ENCODE results near the gene KHDC1L. TPM values are rescaled to one million over a fixed set of nuclear protein-coding genes. Genes with fewer than 3 reads are reported as not detected.
"Not testable (repeated sequence)": the region's sequence is repeated elsewhere in the genome, so short reads cannot be mapped to it uniquely, and the experiment has no call there.

KHDC1L gene
- total RNA-seq, 1 donor from 2014 or later = not detected

DNA sequence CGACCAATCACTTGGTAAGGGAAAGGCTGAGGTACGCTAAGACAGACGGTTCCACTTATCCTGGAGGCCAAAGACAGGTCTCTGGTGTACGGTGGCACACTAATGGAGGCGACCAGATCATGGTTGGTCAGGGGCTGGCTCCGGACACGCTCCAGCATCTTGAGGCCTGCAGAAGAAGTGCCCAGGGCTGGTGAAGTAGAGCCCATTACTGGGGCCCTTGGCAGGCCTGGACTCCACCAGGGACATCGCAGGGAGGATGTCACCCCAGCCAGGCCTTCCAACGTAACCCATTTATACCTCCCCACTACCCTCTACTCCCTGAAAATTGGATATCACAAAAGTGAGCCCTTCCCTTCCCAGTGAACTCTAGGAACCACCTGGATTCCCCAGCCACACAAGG lies 16.2 kb downstream of the KHDC1L start:
- Histone ChIP-seq H3K36me3 (ENCODE audit: control insufficient read depth in 3 of 3, insufficient read depth in 3 of 3, low read length in 3 of 3) (no peaks in the 10 kb centered on the region), H3K4me3 (ENCODE audit: low read length in 3 of 3) (no peak overlapping the region), H3K4me1 (ENCODE audit: control insufficient read depth in 3 of 3, insufficient read depth in 3 of 3, low read length in 3 of 3) (no peaks in the 10 kb centered on the region), H3K27me3 (ENCODE audit: control insufficient read depth in 3 of 3, insufficient read depth in 3 of 3, low read length in 3 of 3) (peaks cover 0 to 2% (median 0%) of the 10 kb centered on the region in 3 donors), H3K27ac (ENCODE audit: low read depth, low read length) (no peak overlapping the region), H3K9ac (ENCODE audit: low read depth in 1 of 3, low read length in 3 of 3) (no peak overlapping the region), H3K9me3 (ENCODE audit: control insufficient read depth in 3 of 3, low read length in 3 of 3) (no peaks in the 10 kb centered on the region)

DNA sequence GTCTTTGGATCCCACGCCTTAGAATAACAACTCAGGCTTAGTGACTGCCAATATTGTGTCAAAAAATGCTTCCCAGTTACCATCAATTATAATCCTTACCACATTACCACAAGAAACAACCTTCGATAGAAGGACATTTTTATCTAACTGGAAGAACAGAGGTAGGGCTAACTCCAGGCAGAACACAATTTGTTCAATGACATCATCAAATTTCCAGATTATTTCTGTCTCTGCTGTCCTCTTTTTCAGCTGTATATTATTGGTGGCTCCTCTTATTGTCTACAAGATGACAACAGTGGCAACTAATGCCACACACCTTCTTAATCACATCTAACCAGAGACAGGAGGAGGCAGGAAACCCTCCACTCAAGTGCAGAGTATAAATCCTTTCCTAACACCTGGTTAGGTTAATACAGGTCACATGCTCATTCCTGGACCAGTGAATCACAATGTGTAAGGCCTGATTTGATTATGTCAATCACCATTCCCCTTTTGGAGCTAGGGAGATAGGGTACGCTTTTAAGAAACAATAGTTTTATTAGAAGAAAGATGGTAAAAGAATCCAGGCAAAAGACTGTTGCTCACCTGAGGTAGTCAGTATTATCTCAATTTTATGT lies 18.0 kb downstream of the KHDC1L start:
- Histone ChIP-seq H3K27me3 (ENCODE audit: control insufficient read depth in 3 of 3, insufficient read depth in 3 of 3, low read length in 3 of 3) (peaks cover 0 to 2% (median 0%) of the 10 kb centered on the region in 3 donors), H3K27ac (ENCODE audit: low read depth, low read length) (no peak overlapping the region), H3K4me3 (ENCODE audit: low read length in 3 of 3) (no peak overlapping the region), H3K4me1 (ENCODE audit: control insufficient read depth in 3 of 3, insufficient read depth in 3 of 3, low read length in 3 of 3) (no peaks in the 10 kb centered on the region), H3K9me3 (ENCODE audit: control insufficient read depth in 3 of 3, low read length in 3 of 3) (no peaks in the 10 kb centered on the region), H3K9ac (ENCODE audit: low read depth in 1 of 3, low read length in 3 of 3) (no peak overlapping the region), H3K36me3 (ENCODE audit: control insufficient read depth in 3 of 3, insufficient read depth in 3 of 3, low read length in 3 of 3) (no peaks in the 10 kb centered on the region)

DNA sequence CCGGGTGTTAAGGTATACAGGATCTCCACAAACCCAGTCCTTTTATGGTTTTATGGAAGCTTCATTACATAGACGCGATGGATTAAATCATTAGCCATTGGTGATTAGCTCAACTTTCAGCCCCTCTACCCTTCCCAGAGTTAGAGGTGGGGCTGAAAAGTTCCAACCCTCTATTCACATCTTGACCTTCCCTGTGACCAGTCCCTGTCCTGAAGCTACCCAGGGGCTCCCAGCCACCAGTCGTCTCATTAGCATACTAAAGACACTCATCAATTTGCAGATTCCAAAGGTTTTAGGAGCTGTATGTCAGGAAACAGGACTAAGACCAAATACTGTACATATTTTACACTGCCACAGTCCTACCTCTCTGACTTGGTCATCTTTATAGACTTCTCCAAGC lies 21.0 kb downstream of the KHDC1L start:
- H3K36me3 ChIP-seq (ENCODE audit: control insufficient read depth in 3 of 3, insufficient read depth in 3 of 3, low read length in 3 of 3) = no peaks in the 10 kb centered on the region
- no peak overlapping the region for H3K9ac ChIP-seq (ENCODE audit: low read depth in 1 of 3, low read length in 3 of 3)
- H3K9me3 ChIP-seq (ENCODE audit: control insufficient read depth in 3 of 3, low read length in 3 of 3) = no peaks in the 10 kb centered on the region
- no peak overlapping the region for H3K4me3 ChIP-seq (ENCODE audit: low read length in 3 of 3)
- H3K4me1 ChIP-seq (ENCODE audit: control insufficient read depth in 3 of 3, insufficient read depth in 3 of 3, low read length in 3 of 3) = peaks cover 0 to 7% (median 5%) of the 10 kb centered on the region in 3 donors
- no peak overlapping the region for H3K27ac ChIP-seq (ENCODE audit: low read depth, low read length)
- peaks cover 0 to 2% (median 0%) of the 10 kb centered on the region in 3 donors for H3K27me3 ChIP-seq (ENCODE audit: control insufficient read depth in 3 of 3, insufficient read depth in 3 of 3, low read length in 3 of 3)

DNA sequence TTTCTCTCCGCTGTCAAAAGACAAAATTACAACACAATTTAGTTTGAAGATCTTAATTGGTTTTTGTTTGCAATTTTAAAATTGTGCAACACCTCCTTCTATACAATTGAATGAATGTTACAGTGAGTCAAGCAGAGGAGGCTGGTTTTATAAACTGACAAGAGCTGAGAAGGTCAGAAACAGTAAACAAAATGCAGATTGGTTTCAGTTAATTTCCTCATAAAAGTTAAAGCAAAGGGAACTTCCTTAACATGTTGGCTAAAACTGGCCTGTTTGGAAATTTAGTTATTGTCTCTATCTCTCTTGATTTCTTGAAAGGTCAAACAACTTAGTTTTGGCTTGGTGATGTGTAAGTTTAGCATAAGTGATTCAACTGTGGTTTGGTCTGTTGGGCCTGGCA lies 22.2 kb downstream of the KHDC1L start:
- Histone ChIP-seq H3K9ac (ENCODE audit: low read depth in 1 of 3, low read length in 3 of 3) (no peak overlapping the region), H3K9me3 (ENCODE audit: control insufficient read depth in 3 of 3, low read length in 3 of 3) (no peaks in the 10 kb centered on the region), H3K36me3 (ENCODE audit: control insufficient read depth in 3 of 3, insufficient read depth in 3 of 3, low read length in 3 of 3) (no peaks in the 10 kb centered on the region), H3K27ac (ENCODE audit: low read depth, low read length) (no peak overlapping the region), H3K4me1 (ENCODE audit: control insufficient read depth in 3 of 3, insufficient read depth in 3 of 3, low read length in 3 of 3) (peaks cover 0 to 7% (median 5%) of the 10 kb centered on the region in 3 donors), H3K27me3 (ENCODE audit: control insufficient read depth in 3 of 3, insufficient read depth in 3 of 3, low read length in 3 of 3) (peaks cover 0 to 2% (median 0%) of the 10 kb centered on the region in 3 donors), H3K4me3 (ENCODE audit: low read length in 3 of 3) (no peak overlapping the region)

DNA sequence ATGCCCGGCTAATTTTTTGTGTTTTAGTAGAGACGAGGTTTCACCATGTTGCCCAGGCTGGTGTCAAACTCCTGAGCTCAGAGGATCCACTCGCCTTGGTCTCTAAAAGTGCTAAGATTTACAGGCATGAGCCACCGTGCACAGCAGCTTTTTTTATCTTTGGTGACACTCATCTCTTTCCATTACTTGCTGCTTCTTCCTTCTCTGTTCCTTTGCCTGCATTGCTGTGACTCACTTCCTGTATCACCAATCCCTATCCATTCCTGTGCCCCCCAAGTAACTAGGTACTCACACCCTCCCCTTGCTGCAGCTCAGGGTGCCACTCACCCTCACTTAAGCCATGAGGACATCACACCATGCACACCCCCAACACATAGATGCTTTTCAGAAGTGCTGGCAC lies 24.6 kb downstream of the KHDC1L start:
- no peak overlapping the region for H3K27ac ChIP-seq (ENCODE audit: low read depth, low read length)
- H3K9ac ChIP-seq (ENCODE audit: low read depth in 1 of 3, low read length in 3 of 3) = no peak overlapping the region
- no peaks in the 10 kb centered on the region for H3K36me3 ChIP-seq (ENCODE audit: control insufficient read depth in 3 of 3, insufficient read depth in 3 of 3, low read length in 3 of 3)
- no peaks in the 10 kb centered on the region for H3K27me3 ChIP-seq (ENCODE audit: control insufficient read depth in 3 of 3, insufficient read depth in 3 of 3, low read length in 3 of 3)
- H3K4me3 ChIP-seq (ENCODE audit: low read length in 3 of 3) = no peak overlapping the region
- peaks cover 0 to 7% (median 5%) of the 10 kb centered on the region in 3 donors for H3K4me1 ChIP-seq (ENCODE audit: control insufficient read depth in 3 of 3, insufficient read depth in 3 of 3, low read length in 3 of 3)
- no peaks in the 10 kb centered on the region for H3K9me3 ChIP-seq (ENCODE audit: control insufficient read depth in 3 of 3, low read length in 3 of 3)

DNA sequence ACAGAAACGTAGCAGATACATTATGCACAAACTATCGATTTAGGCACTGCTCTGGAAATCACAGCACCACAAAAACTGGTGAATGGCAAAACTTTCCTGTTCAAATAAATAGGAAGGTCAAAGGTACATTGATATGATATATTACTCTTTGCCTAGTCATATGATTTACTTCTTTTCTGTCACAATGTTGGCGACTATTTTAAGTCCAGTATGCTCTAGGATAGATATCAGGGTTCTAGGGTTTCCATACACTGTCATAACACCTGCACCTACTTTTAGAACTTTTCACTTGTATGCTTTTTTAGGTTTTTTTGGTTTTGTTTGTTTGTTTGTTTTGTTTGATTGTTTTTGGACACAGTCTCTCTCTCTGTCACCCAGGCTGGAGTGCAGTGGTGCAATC lies 25.0 kb downstream of the KHDC1L start:
- Histone ChIP-seq H3K4me3 (ENCODE audit: low read length in 3 of 3) (no peak overlapping the region), H3K9me3 (ENCODE audit: control insufficient read depth in 3 of 3, low read length in 3 of 3) (no peaks in the 10 kb centered on the region), H3K4me1 (ENCODE audit: control insufficient read depth in 3 of 3, insufficient read depth in 3 of 3, low read length in 3 of 3) (peaks cover 0 to 7% (median 5%) of the 10 kb centered on the region in 3 donors), H3K27ac (ENCODE audit: low read depth, low read length) (no peak overlapping the region), H3K36me3 (ENCODE audit: control insufficient read depth in 3 of 3, insufficient read depth in 3 of 3, low read length in 3 of 3) (peaks cover 0 to 1% (median under 1%) of the 10 kb centered on the region in 3 donors), H3K27me3 (ENCODE audit: control insufficient read depth in 3 of 3, insufficient read depth in 3 of 3, low read length in 3 of 3) (no peaks in the 10 kb centered on the region), H3K9ac (ENCODE audit: low read depth in 1 of 3, low read length in 3 of 3) (no peak overlapping the region)

DNA sequence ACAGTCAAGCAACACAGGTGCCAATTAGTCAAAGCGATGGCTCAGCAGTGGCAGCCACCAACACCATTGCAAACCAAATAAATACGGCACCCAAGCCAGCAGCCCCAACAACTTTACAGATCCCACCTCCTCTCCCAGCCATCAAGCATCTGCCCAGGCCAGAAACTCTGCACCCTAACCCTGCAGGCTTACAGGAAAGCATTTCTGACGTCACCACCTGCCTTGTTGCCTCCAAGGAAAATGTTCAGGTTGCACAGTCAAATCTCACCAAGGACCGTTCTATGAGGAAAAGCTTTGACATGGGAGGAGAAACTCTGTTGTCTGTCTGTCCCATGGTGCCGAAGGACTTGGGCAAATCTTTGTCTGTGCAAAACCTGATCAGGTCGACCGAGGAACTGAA lies 30.6 kb downstream of the KHDC1L start:
- Histone ChIP-seq H3K9ac (ENCODE audit: low read depth in 1 of 3, low read length in 3 of 3) (no peak overlapping the region), H3K9me3 (ENCODE audit: control insufficient read depth in 3 of 3, low read length in 3 of 3) (no peaks in the 10 kb centered on the region), H3K36me3 (ENCODE audit: control insufficient read depth in 3 of 3, insufficient read depth in 3 of 3, low read length in 3 of 3) (peaks cover 6 to 10% (median 8%) of the 10 kb centered on the region in 3 donors), H3K27ac (ENCODE audit: low read depth, low read length) (no peak overlapping the region), H3K27me3 (ENCODE audit: control insufficient read depth in 3 of 3, insufficient read depth in 3 of 3, low read length in 3 of 3) (no peaks in the 10 kb centered on the region), H3K4me3 (ENCODE audit: low read length in 3 of 3) (no peak overlapping the region), H3K4me1 (ENCODE audit: control insufficient read depth in 3 of 3, insufficient read depth in 3 of 3, low read length in 3 of 3) (no peaks in the 10 kb centered on the region)

DNA sequence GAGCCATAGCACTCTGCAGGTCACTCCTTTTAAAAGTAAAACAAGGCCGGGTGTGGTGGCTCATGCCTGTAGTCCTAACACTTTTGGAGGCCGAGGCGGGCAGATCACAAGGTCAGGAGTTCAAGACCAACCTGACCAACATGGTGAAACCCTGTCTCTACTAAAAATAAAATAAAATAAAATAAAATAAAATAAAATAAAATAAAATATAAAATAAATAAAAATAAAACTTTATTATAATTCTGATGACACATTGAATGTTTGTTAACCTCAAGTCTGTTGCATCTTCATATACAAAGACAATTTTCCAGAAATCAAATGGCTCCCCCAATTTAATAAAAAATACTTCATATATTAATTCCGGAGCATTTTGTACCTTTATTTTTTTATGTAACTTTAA lies 32.0 kb downstream of the KHDC1L start:
- H3K9me3 ChIP-seq (ENCODE audit: control insufficient read depth in 3 of 3, low read length in 3 of 3); H3K27ac ChIP-seq (ENCODE audit: low read depth, low read length); H3K9ac ChIP-seq (ENCODE audit: low read depth in 1 of 3, low read length in 3 of 3); H3K27me3 ChIP-seq (ENCODE audit: control insufficient read depth in 3 of 3, insufficient read depth in 3 of 3, low read length in 3 of 3); H3K4me3 ChIP-seq (ENCODE audit: low read length in 3 of 3); H3K4me1 ChIP-seq (ENCODE audit: control insufficient read depth in 3 of 3, insufficient read depth in 3 of 3, low read length in 3 of 3); H3K36me3 ChIP-seq (ENCODE audit: control insufficient read depth in 3 of 3, insufficient read depth in 3 of 3, low read length in 3 of 3): not testable (repeated sequence)

DNA sequence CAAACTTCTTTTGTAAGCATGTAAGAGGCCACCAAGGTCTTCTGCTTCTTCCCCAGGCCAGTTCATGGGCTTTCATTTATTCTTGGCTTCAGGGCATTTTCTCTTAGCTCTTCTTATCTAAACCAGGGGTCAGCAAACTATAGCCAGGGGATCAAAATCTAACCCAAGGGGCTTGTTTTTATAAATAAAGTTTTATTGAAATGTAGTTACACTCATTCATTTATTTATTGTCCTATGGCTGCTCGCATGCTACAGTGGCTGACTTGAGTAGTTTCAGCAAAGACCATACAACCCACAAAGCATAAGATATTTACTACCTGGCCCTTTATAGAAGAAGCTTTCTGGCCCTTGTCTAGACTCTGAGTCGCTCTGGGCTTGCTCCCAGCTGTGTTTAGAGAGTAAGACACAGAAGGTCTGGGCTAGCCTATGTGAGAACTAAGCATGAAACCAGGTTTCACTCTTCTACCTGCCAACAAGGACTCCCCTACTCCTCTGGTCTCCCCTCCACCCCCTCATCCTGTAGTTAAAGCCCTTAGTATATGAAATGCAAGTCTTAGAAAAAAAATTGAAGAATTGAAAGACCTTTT lies 43.2 kb downstream of the KHDC1L start:
- Histone ChIP-seq H3K9me3 (ENCODE audit: control insufficient read depth in 3 of 3, low read length in 3 of 3) (no peaks in the 10 kb centered on the region), H3K4me3 (ENCODE audit: low read length in 3 of 3) (no peak overlapping the region), H3K36me3 (ENCODE audit: control insufficient read depth in 3 of 3, insufficient read depth in 3 of 3, low read length in 3 of 3) (peaks cover 0 to 2% (median 0%) of the 10 kb centered on the region in 3 donors), H3K27me3 (ENCODE audit: control insufficient read depth in 3 of 3, insufficient read depth in 3 of 3, low read length in 3 of 3) (no peaks in the 10 kb centered on the region), H3K27ac (ENCODE audit: low read depth, low read length) (no peak overlapping the region), H3K4me1 (ENCODE audit: control insufficient read depth in 3 of 3, insufficient read depth in 3 of 3, low read length in 3 of 3) (peaks cover 6 to 9% (median 7%) of the 10 kb centered on the region in 3 donors), H3K9ac (ENCODE audit: low read depth in 1 of 3, low read length in 3 of 3) (no peak overlapping the region)

DNA sequence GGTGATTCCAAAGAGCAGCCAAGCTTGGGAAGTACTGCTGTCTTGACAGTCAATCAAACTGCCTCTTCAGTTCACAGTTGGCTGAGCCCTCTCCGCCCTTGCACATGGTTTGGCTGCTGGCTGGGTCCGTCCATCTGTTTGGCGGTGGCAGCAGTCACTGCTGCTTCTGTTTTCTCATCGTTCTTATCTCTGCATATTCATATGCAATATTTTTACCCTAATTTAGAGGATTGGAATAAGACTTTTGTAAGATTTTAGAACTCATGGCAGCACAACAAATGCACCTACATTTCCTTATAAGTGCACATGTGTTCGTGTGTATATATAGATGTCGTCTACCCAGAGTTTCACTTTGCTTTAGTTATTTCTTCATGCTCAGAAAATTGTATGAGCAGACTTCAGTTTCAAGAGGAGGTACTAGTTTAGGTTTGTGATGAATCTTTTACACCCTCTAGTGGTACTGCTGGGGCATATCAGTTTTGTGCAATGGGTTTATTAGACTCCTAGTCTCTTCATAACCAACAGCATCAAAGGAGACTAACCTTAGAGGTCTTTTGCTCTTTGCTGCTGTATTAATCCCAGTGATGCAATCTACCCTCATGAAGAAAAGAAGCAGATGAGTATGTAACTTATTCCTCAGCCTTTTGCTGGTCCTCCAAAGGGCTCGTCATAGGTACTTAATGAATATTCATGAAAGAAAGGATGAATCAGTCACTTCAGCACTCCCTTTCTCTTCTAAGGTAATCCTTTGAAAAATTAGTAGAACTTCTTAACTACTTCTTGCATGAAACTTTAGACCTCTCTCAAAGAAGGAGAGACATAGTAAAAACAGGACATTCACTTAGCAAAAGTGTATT lies 44.3 kb downstream of the KHDC1L start:
- Histone ChIP-seq H3K9ac (ENCODE audit: low read depth in 1 of 3, low read length in 3 of 3) (peak overlapping the region; percentile 28 to 42 (median 35)), H3K4me1 (ENCODE audit: control insufficient read depth in 3 of 3, insufficient read depth in 3 of 3, low read length in 3 of 3) (peaks cover 6 to 9% (median 7%) of the 10 kb centered on the region in 3 donors), H3K36me3 (ENCODE audit: control insufficient read depth in 3 of 3, insufficient read depth in 3 of 3, low read length in 3 of 3) (no peaks in the 10 kb centered on the region), H3K27me3 (ENCODE audit: control insufficient read depth in 3 of 3, insufficient read depth in 3 of 3, low read length in 3 of 3) (no peaks in the 10 kb centered on the region), H3K4me3 (ENCODE audit: low read length in 3 of 3) (peak overlapping the region; percentile 17 to 55 (median 49)), H3K9me3 (ENCODE audit: control insufficient read depth in 3 of 3, low read length in 3 of 3) (no peaks in the 10 kb centered on the region), H3K27ac (ENCODE audit: low read depth, low read length) (no peak overlapping the region)
